Measurements from ENCODE around the gene EXOSC1. TPM values are rescaled to one million over a fixed set of nuclear protein-coding genes. Genes with fewer than 3 reads are reported as not detected.
A peak's percentile ranks its signal among the peaks of the same experiment; 100 is the strongest.
"Not testable (repeated sequence)": the region's sequence is repeated elsewhere in the genome, so short reads cannot be mapped to it uniquely, and the experiment has no call there.

Gene EXOSC1
- total RNA-seq, 1 donor from 2014 or later: 36.0 TPM

DNA sequence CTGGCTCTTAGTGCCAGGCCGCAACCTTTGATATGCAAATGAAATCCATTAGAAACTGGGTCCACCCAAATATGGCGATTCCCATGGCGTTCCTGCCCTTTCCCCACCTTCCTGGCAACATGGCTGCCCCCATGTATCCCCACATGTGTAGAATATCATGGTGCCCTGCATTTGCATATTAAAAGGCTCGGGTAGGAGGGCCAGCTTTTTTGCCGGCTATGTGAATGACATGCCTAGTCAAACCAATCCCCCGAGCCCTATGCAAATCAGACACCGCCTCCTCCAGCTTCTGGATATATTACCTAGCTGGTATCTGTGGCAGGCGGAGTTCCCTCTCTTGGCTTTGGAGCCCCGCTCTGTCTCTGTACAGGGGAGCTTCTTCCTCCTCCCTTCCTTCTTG is 34.1 kb upstream of the EXOSC1 start:
- no peak for DNase-seq (ENCODE audit: low spot score)
- H3K9me3 Mint-ChIP-seq (ENCODE audit: unreplicated experiment): no peaks in the 10 kb centered on the region
- H3K27me3 Mint-ChIP-seq (ENCODE audit: unreplicated experiment): peaks cover 3% of the 10 kb centered on the region
- peaks cover 40% of the 10 kb centered on the region for H3K36me3 Mint-ChIP-seq (ENCODE audit: low read depth, unreplicated experiment)
- TF ChIP-seq, protein P1, sequence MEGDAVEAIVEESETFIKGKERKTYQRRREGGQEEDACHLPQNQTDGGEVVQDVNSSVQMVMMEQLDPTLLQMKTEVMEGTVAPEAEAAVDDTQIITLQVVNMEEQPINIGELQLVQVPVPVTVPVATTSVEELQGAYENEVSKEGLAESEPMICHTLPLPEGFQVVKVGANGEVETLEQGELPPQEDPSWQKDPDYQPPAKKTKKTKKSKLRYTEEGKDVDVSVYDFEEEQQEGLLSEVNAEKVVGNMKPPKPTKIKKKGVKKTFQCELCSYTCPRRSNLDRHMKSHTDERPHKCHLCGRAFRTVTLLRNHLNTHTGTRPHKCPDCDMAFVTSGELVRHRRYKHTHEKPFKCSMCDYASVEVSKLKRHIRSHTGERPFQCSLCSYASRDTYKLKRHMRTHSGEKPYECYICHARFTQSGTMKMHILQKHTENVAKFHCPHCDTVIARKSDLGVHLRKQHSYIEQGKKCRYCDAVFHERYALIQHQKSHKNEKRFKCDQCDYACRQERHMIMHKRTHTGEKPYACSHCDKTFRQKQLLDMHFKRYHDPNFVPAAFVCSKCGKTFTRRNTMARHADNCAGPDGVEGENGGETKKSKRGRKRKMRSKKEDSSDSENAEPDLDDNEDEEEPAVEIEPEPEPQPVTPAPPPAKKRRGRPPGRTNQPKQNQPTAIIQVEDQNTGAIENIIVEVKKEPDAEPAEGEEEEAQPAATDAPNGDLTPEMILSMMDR (IDR thresholded peaks at IDR 0.05; ENCODE audit: unreplicated experiment): no peak
- no peak overlapping the region for H3K4me3 Mint-ChIP-seq (ENCODE audit: unreplicated experiment)
- no peak overlapping the region for H3K27ac Mint-ChIP-seq (ENCODE audit: unreplicated experiment)
- H3K4me1 Mint-ChIP-seq (ENCODE audit: unreplicated experiment): peaks cover 9% of the 10 kb centered on the region

GRCh38 chr10:97479410-97479809 is 33.6 kb upstream of the EXOSC1 start:
- peaks cover 43% of the 10 kb centered on the region for H3K36me3 Mint-ChIP-seq (ENCODE audit: low read depth, unreplicated experiment)
- H3K4me1 Mint-ChIP-seq (ENCODE audit: unreplicated experiment); H3K4me3 Mint-ChIP-seq (ENCODE audit: unreplicated experiment); H3K9me3 Mint-ChIP-seq (ENCODE audit: unreplicated experiment); DNase-seq (ENCODE audit: low spot score); H3K27me3 Mint-ChIP-seq (ENCODE audit: unreplicated experiment); H3K27ac Mint-ChIP-seq (ENCODE audit: unreplicated experiment): not testable (repeated sequence)

DNA sequence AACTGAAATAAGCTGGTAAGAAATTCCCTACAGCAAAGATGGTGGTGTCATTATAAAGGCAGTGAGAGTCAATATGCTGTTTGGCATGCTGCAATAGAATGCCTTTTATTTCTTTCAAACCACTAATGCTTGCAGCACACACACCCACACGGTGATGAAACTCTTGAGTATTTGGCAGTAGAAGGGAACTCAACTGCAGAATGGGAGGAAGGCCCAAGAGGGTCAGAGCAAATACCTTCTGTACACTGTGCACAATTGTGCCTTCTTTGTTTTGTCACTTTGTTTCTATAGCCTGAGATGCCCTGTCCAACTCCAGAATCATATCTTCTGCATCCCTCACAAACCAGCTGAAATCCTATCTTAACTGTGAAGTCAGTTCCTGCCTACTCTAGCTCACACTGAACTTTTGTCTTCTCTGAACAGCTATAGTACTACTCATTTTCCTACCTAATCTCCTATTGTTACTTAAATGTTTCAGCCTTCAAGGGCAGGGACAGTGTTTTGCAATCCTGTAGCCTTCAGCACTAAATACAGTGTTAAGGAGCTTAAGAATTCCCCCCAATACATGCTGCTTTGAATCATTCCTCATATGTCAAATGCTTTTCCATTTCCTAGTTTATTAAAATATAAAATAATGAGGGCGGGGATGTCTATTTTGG is 30.3 kb upstream of the EXOSC1 start:
- no peak for DNase-seq (ENCODE audit: low spot score)
- peaks cover 48% of the 10 kb centered on the region for H3K36me3 Mint-ChIP-seq (ENCODE audit: low read depth, unreplicated experiment)

GRCh38 chr10:97474918-97475317 is 29.1 kb upstream of the EXOSC1 start:
- no peak for DNase-seq (ENCODE audit: low spot score)
- peak overlapping the region; percentile 68 for H3K4me3 Mint-ChIP-seq (ENCODE audit: unreplicated experiment)
- no peaks in the 10 kb centered on the region for H3K9me3 Mint-ChIP-seq (ENCODE audit: unreplicated experiment)
- peaks cover 3% of the 10 kb centered on the region for H3K27me3 Mint-ChIP-seq (ENCODE audit: unreplicated experiment)
- TF ChIP-seq, protein P1 (IDR thresholded peaks at IDR 0.05; ENCODE audit: unreplicated experiment): no peak
- no peak overlapping the region for H3K27ac Mint-ChIP-seq (ENCODE audit: unreplicated experiment)
- H3K4me1 Mint-ChIP-seq (ENCODE audit: unreplicated experiment): peaks cover 13% of the 10 kb centered on the region
- peaks cover 45% of the 10 kb centered on the region for H3K36me3 Mint-ChIP-seq (ENCODE audit: low read depth, unreplicated experiment)

More for the DNA sequence above, 30.3 kb upstream of the EXOSC1 start:
- no peak overlapping the region for H3K27ac Mint-ChIP-seq (ENCODE audit: unreplicated experiment)
- peaks cover 1% of the 10 kb centered on the region for H3K27me3 Mint-ChIP-seq (ENCODE audit: unreplicated experiment)
- no peak overlapping the region for H3K4me3 Mint-ChIP-seq (ENCODE audit: unreplicated experiment)
- no peaks in the 10 kb centered on the region for H3K9me3 Mint-ChIP-seq (ENCODE audit: unreplicated experiment)
- H3K4me1 Mint-ChIP-seq (ENCODE audit: unreplicated experiment): peaks cover 9% of the 10 kb centered on the region
- TF ChIP-seq, protein P1 (IDR thresholded peaks at IDR 0.05; ENCODE audit: unreplicated experiment): no peak

DNA sequence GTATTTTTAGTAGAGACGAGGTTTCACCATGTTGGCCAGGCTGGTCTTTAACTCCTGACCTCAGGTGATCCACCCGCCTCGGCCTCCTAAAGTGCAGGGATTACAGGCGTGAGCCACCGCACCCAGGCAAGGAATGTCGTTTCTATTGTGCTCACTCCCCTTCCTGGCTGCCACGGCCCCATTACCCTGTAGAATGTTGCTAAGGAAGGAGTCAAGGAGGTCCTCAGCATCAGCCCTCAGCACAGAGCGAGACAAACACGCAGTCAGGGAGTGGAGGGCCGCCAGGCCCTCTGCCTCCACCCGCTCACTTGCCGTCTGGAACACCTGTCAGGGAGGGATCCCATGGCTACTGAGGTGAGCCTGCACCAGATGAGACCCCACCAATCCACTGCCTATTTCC is 23.0 kb upstream of the EXOSC1 start:
- Mint-ChIP-seq H3K4me1 (ENCODE audit: unreplicated experiment) (peaks cover 27% of the 10 kb centered on the region), H3K27ac (ENCODE audit: unreplicated experiment) (peak overlapping the region; percentile 87), H3K36me3 (ENCODE audit: low read depth, unreplicated experiment) (peaks cover 45% of the 10 kb centered on the region)
- H3K27me3 Mint-ChIP-seq (ENCODE audit: unreplicated experiment); H3K9me3 Mint-ChIP-seq (ENCODE audit: unreplicated experiment); H3K4me3 Mint-ChIP-seq (ENCODE audit: unreplicated experiment); DNase-seq (ENCODE audit: low spot score): not testable (repeated sequence)

- Mint-ChIP-seq H3K9me3 (ENCODE audit: unreplicated experiment) (no peaks in the 10 kb centered on the region), H3K4me3 (ENCODE audit: unreplicated experiment) (no peak overlapping the region), H3K27me3 (ENCODE audit: unreplicated experiment) (peaks cover 5% of the 10 kb centered on the region), H3K4me1 (ENCODE audit: unreplicated experiment) (peaks cover 25% of the 10 kb centered on the region), H3K36me3 (ENCODE audit: low read depth, unreplicated experiment) (peaks cover 42% of the 10 kb centered on the region), H3K27ac (ENCODE audit: unreplicated experiment) (no peak overlapping the region)
- no peak for DNase-seq (ENCODE audit: low spot score)
- TF ChIP-seq, protein P1 (IDR thresholded peaks at IDR 0.05; ENCODE audit: unreplicated experiment): no peak
Observed at GRCh38 chr10:97468162-97468561, 22.4 kb upstream of the EXOSC1 start.

All from endothelial cell (in vitro differentiated cells).